ENCODE data around the gene IFI16.

GRCh38 chr1:159030877-159031447 lies 21.3 kb downstream of the IFI16 start:
- TF ChIP-seq CTCF (IDR thresholded peaks at IDR 0.05) = no peak
- no peak for TF ChIP-seq POLR2A (IDR thresholded peaks at IDR 0.05)

Measured in testis (tissue), 2 donors.